ENCODE data around the gene TES. TPM values are rescaled to one million over a fixed set of nuclear protein-coding genes. Genes with fewer than 3 reads are reported as not detected.

The TES gene
- total and polyA plus RNA-seq, 2 of the 8 experiments (the other 6 are each of a cell fraction or from before 2014, with no cell fraction given) = 18.2 to 36.3 TPM

DNA sequence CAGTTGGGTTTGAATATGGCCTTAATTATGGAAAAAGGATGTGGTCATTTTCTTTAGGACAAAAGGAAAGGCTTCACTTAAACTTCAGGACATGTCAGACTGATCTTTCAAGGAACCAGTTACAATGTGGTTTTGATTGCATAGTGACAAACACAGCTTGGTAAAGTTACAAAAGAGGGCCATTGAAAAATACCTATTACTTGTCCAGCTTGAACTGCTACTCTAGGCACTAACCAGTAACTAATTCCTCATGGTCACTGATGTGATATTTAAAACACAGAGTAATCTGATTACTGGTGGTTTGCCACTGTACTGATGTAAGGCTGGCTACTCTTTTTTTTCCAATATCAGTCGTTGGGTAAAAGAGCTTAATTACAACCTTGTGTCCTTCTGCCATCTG is 22.6 kb downstream of the TES start:
- H3K9ac ChIP-seq (replicated peaks in 1 of 4; ENCODE audit: extremely low read depth in 1 of 4, low read depth in 3 of 4, low read length in 3 of 4) = no peak overlapping the region
- no peaks in the 10 kb centered on the region for H3K27me3 ChIP-seq (replicated peaks in 1 of 4; ENCODE audit: control insufficient read depth in 3 of 4, extremely low read depth in 1 of 4, insufficient read depth in 3 of 4, low read length in 3 of 4)
- no peak overlapping the region for H3K14ac ChIP-seq (ENCODE audit: insufficient read length)
- no peak overlapping the region for H3K18ac ChIP-seq (ENCODE audit: extremely low read depth, low read length)
- no peak overlapping the region for H2BK12ac ChIP-seq (ENCODE audit: low read depth, low read length)
- H3K9me3 ChIP-seq (ENCODE audit: insufficient read depth in 2 of 2, low read depth in 1 of 2, low read length in 1 of 2) = no peaks in the 10 kb centered on the region
- no peak overlapping the region for H4K5ac ChIP-seq (ENCODE audit: insufficient read length, low read depth, low read length)
- H2BK20ac ChIP-seq (ENCODE audit: low read length) = no peak overlapping the region
- H3K36me3 ChIP-seq (ENCODE audit: control insufficient read depth in 2 of 4, insufficient read depth in 4 of 4, low read length in 3 of 4) = no peaks in the 10 kb centered on the region
- H3K79me1 ChIP-seq (ENCODE audit: low read depth, low read length) = no peaks in the 10 kb centered on the region
- no peak overlapping the region for H3K56ac ChIP-seq (replicated peaks; ENCODE audit: insufficient read length, low read depth, low read length)
- H4K8ac ChIP-seq (ENCODE audit: extremely low read depth, insufficient read depth, low read length) = no peak overlapping the region
- POLR2A ChIA-PET (ENCODE audit: partially characterized antibody) = interaction anchor here (0.7 kb wide), 1 partner anchor 22 kb away, joined by 3 read pairs; no protein-coding TSS in a partner anchor
- H2AFZ ChIP-seq (ENCODE audit: low read length) = no peak overlapping the region
- 71% methylated on average over 1 of the region's 1 CpG; no CpG with 5 or more reads in 1 of the 2 experiments for WGBS, 2 experiments (ENCODE audit: extremely low coverage in 1 of 2, insufficient coverage in 1 of 2, insufficient read length in 1 of 2, insufficient replicate concordance in 2 of 2, low coverage in 1 of 2, low lambda C conversion rate in 2 of 2, missing lambda C conversion rate in 1 of 2)
- no peak overlapping the region for H3K4ac ChIP-seq (replicated peaks; ENCODE audit: insufficient read length, low read depth, low read length)
- DNase-seq (ENCODE audit: low read depth in 1 of 2, low spot score in 2 of 2) (no peak), FAIRE-seq (no peak)
- H3K79me2 ChIP-seq (ENCODE audit: control insufficient read depth in 1 of 2, insufficient read depth in 2 of 2, low read length in 2 of 2) = no peaks in the 10 kb centered on the region
- no peak overlapping the region for H3K4me2 ChIP-seq (ENCODE audit: insufficient read depth in 1 of 2, low read depth in 2 of 2, low read length in 2 of 2)
- CTCF ChIA-PET (ENCODE audit: partially characterized antibody) = interaction anchor here (0.8 to 9.0 kb wide), 10 partner anchors 9 to 359 kb away, joined by 3 to 175 read pairs (median 4); no protein-coding TSS in a partner anchor
- H3K4me1 ChIP-seq (replicated peaks in 1 of 4; ENCODE audit: control insufficient read depth in 3 of 4, insufficient read depth in 4 of 4, low read length in 3 of 4) = peaks cover 0 to 5% (median 1%) of the 10 kb centered on the region in 4 experiments; a peak in 4 of 7 replicates
- H2BK5ac ChIP-seq (ENCODE audit: low read depth, low read length) = no peak overlapping the region
- no peak overlapping the region for H2BK15ac ChIP-seq (ENCODE audit: low read length)
- no peak overlapping the region for H4K91ac ChIP-seq (replicated peaks; ENCODE audit: insufficient read length, low read length)
- H3K23ac ChIP-seq (ENCODE audit: insufficient read length) = no peak overlapping the region
- H4K20me1 ChIP-seq (replicated peaks in 1 of 2; ENCODE audit: control insufficient read depth in 1 of 2, insufficient read depth in 2 of 2, low read length in 2 of 2) = no peaks in the 10 kb centered on the region
- H2AK5ac ChIP-seq (ENCODE audit: low read depth, low read length) = no peak overlapping the region
- no peak overlapping the region for H2BK120ac ChIP-seq (replicated peaks; ENCODE audit: low read depth, low read length)
- no peak overlapping the region for H3K27ac ChIP-seq (ENCODE audit: low read depth, low read length)
- H3K23me2 ChIP-seq (ENCODE audit: low read depth, low read length) = no peaks in the 10 kb centered on the region
- no peak overlapping the region for H3K4me3 ChIP-seq (ENCODE audit: extremely low read depth in 1 of 4, insufficient read depth in 2 of 4, low read depth in 3 of 4, low read length in 4 of 4)
- no peak for TF ChIP-seq CBX5 (IDR thresholded peaks at IDR 0.05; ENCODE audit: low read depth, low read length)
- no peak for TF ChIP-seq MAFK (IDR thresholded peaks at IDR 0.05; ENCODE audit: low read depth, low read length)
- TF ChIP-seq EP300 (IDR thresholded peaks at IDR 0.05; ENCODE audit: borderline replicate concordance in 1 of 2, low read depth in 2 of 2, low read length in 2 of 2) = no peak
- no peak for TF ChIP-seq TEAD4 (IDR thresholded peaks at IDR 0.05; ENCODE audit: low read depth, low read length)
- no peak for TF ChIP-seq SIX5 (IDR thresholded peaks at IDR 0.05; ENCODE audit: low read depth, low read length)
- TF ChIP-seq TAF7 (optimal IDR thresholded peaks at IDR 0.05; ENCODE audit: borderline replicate concordance, low read depth, low read length) = no peak
- TF ChIP-seq HDAC6 (IDR thresholded peaks at IDR 0.05; ENCODE audit: low read depth, low read length) = no peak
- TF ChIP-seq TBP (IDR thresholded peaks at IDR 0.05; ENCODE audit: low read depth, low read length) = no peak
- TF ChIP-seq SAP30 (IDR thresholded peaks at IDR 0.05; ENCODE audit: insufficient read depth, insufficient replicate concordance, low read length) = no peak
- TF ChIP-seq SP2 (IDR thresholded peaks at IDR 0.05; ENCODE audit: low read length) = no peak
- no peak for TF ChIP-seq RXRA (IDR thresholded peaks at IDR 0.05; ENCODE audit: insufficient read depth, low read depth, low read length)
- TF ChIP-seq, protein P1, sequence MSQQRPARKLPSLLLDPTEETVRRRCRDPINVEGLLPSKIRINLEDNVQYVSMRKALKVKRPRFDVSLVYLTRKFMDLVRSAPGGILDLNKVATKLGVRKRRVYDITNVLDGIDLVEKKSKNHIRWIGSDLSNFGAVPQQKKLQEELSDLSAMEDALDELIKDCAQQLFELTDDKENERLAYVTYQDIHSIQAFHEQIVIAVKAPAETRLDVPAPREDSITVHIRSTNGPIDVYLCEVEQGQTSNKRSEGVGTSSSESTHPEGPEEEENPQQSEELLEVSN (IDR thresholded peaks at IDR 0.05) = no peak
- no peak for TF ChIP-seq RAD21 (IDR thresholded peaks at IDR 0.05 in 1 of 2, conservative IDR thresholded peaks at IDR 0.05 in 1 of 2; ENCODE audit: low read depth in 2 of 2, low read length in 2 of 2)
- no peak for TF ChIP-seq POLR2A (IDR thresholded peaks at IDR 0.05; ENCODE audit: control extremely low read depth in 1 of 2, low read depth in 2 of 2, low read length in 2 of 2)
